WI38 (cell line): Measurements from ENCODE around the gene KCNJ10.
"Not testable (repeated sequence)": the region's sequence is repeated elsewhere in the genome, so short reads cannot be mapped to it uniquely, and the experiment has no call there.

ENCODE experiments used
- H3K4me3 ChIP-seq: 2 replicates; pipeline ENCODE4 v1.5.1; 2011; ENCODE audit warnings: low read depth, mild to moderate bottlenecking, control low read depth, low read length
- CTCF ChIP-seq: IDR thresholded peaks from 2 replicates; pipeline ENCODE4 v1.5.1; 2012; ENCODE audit warnings: low read depth, mild to moderate bottlenecking, control low read depth, low read length

KCNJ10 gene

GRCh38 chr1:160053548-160054365 is 16.2 kb downstream of the KCNJ10 start:
- TF ChIP-seq CTCF, result no peak
- no peak overlapping the region for H3K4me3 ChIP-seq

- no peak for TF ChIP-seq CTCF
- no peak overlapping the region for H3K4me3 ChIP-seq
Observed at GRCh38 chr1:160052936-160053335, 17.0 kb downstream of the KCNJ10 start.

GRCh38 chr1:160050619-160051018 is 19.3 kb downstream of the KCNJ10 start:
- no peak for TF ChIP-seq CTCF
- no peak overlapping the region for H3K4me3 ChIP-seq

- H3K4me3 ChIP-seq, result not testable (repeated sequence)
Observed at GRCh38 chr1:160050182-160050581, 19.8 kb downstream of the KCNJ10 start.

- H3K4me3 ChIP-seq, result no peak overlapping the region
- TF ChIP-seq CTCF, result no peak
Observed at GRCh38 chr1:160049101-160049500, 20.9 kb downstream of the KCNJ10 start.

- TF ChIP-seq CTCF, result no peak
- no peak overlapping the region for H3K4me3 ChIP-seq
Observed at GRCh38 chr1:160048335-160048734, 21.6 kb downstream of the KCNJ10 start.

GRCh38 chr1:160047111-160047991 is 22.6 kb downstream of the KCNJ10 start:
- no peak for TF ChIP-seq CTCF
- no peak overlapping the region for H3K4me3 ChIP-seq
